GM18526 (cell line): Measurements from ENCODE around the gene CDC23.

ENCODE experiments used
- POLR2A ChIP-seq: IDR thresholded peaks from 3 replicates; pipeline ENCODE4 v1.6.1; 2011; ENCODE audit not compliant: insufficient read length; ENCODE audit errors: extremely low read depth

Gene CDC23

DNA sequence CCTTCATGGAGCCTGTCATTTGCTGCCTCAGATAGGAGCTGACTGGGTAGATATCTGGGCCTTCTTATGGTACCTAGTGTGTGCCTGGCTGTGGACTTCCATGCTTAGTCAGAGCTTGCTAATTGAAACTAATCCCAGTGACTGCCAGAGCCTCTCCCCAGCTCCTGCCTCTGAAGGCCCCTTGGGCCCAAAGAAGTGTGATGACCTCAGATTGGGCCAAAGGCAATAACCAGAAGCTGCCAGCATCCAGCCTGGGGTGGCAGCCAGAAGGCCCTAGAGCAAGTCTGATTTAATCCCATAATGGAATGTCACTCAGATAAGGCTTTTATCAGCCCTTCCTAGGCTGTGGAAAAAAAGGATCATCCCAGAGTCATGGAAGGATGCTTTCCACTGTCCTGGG is 17.1 kb upstream of the CDC23 start:
- TF ChIP-seq POLR2A: no peak

GRCh38 chr5:138229387-138229786 is 16.3 kb upstream of the CDC23 start:
- no peak for TF ChIP-seq POLR2A

GRCh38 chr5:138226910-138227309 is 13.8 kb upstream of the CDC23 start:
- TF ChIP-seq POLR2A: no peak

DNA sequence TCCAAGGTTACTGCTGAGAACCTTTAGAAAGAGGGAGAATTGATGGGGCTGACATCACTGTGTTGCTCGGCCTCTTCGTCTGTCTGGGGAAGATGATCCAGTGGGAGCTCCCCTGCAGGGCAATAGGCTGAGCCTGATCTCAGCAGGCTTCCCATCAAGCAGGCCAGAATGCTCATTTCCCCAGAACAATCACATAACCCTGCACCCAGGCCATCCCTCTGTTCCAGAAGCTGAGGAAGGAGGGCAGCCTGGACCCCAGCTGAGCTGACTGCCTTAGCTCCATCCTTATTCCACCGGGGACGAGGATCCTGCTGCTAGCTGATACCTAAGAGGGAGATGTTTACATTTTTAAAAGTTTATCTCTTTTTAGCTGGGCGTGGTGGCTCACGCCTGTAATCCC is 11.6 kb upstream of the CDC23 start:
- TF ChIP-seq POLR2A: no peak

DNA sequence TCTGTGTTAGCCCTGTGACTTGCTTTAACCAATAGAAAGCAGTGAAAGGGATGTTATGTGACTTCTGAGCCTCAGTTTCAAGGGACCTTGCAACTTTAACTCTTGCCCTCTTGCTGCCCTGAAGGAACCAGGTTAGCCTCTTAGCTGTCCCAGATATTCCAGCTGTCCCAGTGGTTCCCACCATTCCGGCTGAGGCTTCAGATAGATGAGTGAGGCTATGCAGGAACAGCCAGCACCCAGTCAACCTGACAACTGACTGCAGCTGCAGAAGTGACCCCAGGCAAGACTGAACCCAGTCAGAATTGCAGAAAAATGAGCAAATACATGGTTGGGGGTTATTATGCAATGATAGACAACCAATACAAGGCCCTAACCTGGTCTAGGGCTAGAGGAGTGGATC is 10.4 kb upstream of the CDC23 start:
- TF ChIP-seq POLR2A: no peak

DNA sequence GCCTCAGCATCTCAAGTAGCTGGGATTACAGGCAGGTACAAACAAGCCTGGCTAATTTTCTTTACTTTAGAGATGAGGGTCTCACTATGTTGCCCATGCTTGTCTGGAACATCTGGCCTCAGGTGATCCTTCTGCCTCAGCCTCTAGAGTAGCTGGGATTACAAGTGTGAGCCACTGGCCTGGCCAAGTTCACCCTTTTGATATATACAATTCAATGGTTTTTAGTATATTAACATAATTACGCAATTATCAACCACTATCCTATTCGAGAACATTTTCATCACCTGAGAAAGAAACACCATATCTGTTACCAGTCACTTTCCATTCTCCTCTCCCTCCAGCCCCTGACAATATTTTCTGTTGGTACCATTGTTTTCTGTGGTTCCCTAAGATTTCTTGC is 3.7 kb upstream of the CDC23 start:
- no peak for TF ChIP-seq POLR2A

DNA sequence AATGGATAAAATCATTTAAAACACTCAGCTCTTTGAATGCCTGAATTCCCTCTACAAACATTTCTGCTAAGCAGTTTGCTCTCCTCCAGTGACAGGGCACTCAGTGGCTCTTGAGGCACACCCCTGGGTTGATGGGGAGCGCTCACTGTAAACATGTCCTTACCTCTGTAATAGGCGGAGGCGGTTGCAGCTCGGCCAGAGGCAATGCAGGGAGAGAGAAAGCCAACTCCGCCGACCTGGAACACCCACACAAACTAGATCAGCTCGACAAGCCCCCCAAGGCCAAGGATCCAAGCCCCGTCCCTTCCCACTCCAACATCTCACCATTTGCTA is 329 bp downstream of the CDC23 start:
- no peak for TF ChIP-seq POLR2A

- TF ChIP-seq POLR2A: no peak
Measured at GRCh38 chr5:138210985-138211384, 2.1 kb downstream of the CDC23 start.

DNA sequence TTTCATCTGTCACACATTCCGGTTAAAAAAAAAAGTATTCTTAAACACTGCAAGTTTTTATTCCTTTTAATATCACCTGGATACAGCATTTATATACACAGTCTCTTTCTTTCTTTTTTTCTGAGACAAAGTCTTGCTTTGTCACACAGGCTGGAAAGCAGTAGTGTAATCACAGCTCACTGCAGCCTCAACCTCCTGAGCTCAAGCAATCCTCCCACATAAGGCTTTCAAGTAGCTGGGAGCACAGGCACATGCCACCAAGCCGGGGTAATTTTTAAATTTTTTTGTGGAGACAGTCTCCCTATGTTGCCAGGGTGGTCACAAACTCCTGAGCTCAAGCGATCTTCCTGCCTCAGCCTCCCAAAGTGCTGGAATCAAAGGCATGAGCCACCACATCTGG is 20.3 kb downstream of the CDC23 start:
- TF ChIP-seq POLR2A: no peak

DNA sequence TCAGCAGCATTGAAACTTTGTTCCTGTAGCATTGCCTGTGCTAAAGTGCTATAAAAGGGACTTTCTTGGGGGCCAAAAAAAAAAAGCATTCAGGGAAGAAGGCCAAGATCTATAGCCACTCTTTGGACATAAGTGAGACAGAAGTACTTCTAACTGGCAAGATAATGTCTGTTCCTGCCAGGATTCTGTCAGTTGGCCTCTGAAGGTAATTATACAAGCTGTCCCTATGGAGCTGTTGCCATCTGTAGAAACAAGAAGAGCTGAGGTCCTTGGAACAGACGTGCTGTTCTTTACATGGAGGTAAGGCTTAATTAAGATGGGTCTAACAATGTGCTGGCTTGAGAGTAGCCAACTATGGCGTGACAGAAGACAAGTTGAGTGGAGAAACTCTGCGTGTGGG is 24.5 kb downstream of the CDC23 start:
- no peak for TF ChIP-seq POLR2A

GRCh38 chr5:138186002-138186447 is 27.1 kb downstream of the CDC23 start:
- no peak for TF ChIP-seq POLR2A

GRCh38 chr5:138182808-138183207 is 30.3 kb downstream of the CDC23 start:
- TF ChIP-seq POLR2A: no peak

DNA sequence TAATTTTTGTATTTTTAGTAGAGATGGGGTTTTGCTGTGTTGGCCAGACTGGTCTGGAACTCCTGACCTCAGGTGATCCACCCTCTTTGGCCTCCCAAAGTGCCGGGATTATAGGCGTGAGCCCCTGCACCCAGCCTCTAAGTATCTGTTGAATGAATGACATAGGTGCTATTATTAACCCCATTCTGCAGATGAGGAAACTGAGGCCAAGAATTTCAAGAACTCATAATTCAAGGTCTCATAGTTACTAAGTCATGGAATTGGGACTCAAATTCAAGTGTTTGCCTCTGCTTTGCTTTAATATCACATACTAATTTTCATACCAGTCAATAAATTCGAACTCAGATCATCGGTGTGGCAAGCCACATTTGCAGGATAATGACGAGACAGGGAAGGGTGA is 32.3 kb downstream of the CDC23 start:
- no peak for TF ChIP-seq POLR2A

DNA sequence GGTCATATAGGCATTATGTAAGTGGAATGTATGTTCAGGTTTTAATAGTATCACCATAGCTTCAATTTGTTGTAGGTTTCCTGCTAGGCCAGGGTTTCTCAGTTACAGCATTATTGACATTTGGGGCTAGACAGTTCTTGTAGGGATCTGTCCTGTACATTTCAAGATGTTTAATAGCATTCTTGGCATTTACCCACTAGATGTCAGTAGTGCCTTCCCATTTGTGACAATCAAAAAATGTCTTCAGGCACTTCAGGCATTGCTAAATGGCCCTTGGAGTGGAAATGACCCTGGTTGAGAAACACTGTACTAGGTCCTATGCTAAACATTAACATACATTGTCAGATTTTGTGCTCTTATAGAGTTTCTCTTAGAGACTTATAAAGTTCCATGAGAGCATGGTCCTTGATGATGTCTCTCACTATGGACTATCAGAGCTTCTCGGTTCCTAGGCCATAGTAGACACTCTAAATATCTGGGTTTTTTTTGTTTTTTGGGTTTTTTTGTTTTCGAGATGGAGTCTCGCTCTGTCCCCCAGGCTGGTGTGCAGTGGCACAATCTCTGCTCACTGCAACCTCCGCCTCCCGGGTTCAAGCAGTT is 32.8 kb downstream of the CDC23 start:
- TF ChIP-seq POLR2A: no peak

- no peak for TF ChIP-seq POLR2A
Measured at GRCh38 chr5:138179277-138179857, 33.8 kb downstream of the CDC23 start.

DNA sequence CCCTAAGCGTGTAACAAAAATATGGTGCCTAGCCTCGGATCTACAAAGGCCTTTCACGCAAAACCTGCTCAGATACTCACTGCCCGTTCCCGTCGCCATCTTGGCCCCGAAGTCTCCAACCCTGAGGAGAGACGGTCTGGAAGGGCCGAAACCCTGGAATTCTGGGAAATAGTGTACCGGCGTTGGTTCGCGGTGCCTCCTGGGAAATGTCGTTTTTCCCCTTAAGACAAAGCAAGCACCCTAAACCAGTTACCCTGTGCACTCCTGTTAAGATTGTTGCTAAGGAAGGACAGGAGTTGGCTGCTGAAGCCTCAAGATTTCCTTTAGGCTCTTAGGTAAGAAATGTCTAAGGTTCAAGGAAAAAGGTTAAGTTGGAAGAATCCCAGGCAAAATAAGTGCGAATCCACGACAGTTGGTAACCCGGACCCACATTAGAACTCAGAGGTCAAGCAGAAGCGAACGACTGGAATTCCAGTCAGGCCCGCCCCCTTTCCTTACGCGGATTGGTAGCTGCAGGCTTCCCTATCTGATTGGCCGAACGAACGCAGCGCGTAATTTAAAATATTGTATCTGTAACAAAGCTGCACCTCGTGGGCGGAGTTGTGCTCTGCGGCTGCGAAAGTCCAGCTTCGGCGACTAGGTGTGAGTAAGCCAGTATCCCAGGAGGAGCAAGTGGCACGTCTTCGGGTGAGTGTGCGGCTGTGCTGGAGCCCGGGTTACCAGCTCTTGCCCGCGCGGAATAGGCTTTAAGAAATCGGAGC is 34.4 kb downstream of the CDC23 start, which contains the start of the genes BRD8 and KIF20A:
BRD8 (minus strand) TSS at position 115 of the 761 bp plus-strand sequence; CDS start at position 99, 16 bp downstream.
KIF20A (plus strand) TSS at position 597 of the 761 bp plus-strand sequence. CDS start 569 bp downstream, outside the sequence.
- TF ChIP-seq POLR2A: peak; percentile 78
